Muscle of leg (tissue), 11 donors: ENCODE data around the gene SUSD1. TPM values are rescaled to one million over a fixed set of nuclear protein-coding genes. Genes with fewer than 3 reads are reported as not detected.

Experiments used
- DNase-seq: peaks from one replicate; pipeline ENCODE4 v3.0.0; 2013
- H3K27ac ChIP-seq: one replicate; pipeline ENCODE4 v1.5.1; 2013; ENCODE audit warnings: mild to moderate bottlenecking, low read length, control low read depth
- H3K27me3 ChIP-seq: one replicate; pipeline ENCODE4 v1.6.1; 2013; ENCODE audit warnings: low read length; ENCODE audit not compliant: control insufficient read depth, insufficient read depth
- H3K36me3 ChIP-seq: one replicate; pipeline ENCODE4 v1.6.1; 2013; ENCODE audit warnings: low read length; ENCODE audit not compliant: control insufficient read depth, insufficient read depth
- H3K4me1 ChIP-seq: one replicate; pipeline ENCODE4 v1.6.1; 2013; ENCODE audit warnings: low read length; ENCODE audit not compliant: control insufficient read depth, insufficient read depth
- H3K4me3 ChIP-seq: one replicate; pipeline ENCODE4 v1.5.1; 2013; ENCODE audit warnings: low read length, control low read depth
- H3K9me3 ChIP-seq: replicated peaks from 2 replicates; pipeline ENCODE4 v1.6.1; 2013; ENCODE audit warnings: low read depth, low read length; ENCODE audit not compliant: control insufficient read depth
- WGBS: methylation state at CpG from one replicate; pipeline ENCODE4 v1.1.5; 2013; ENCODE audit warnings: missing lambda C conversion rate; ENCODE audit not compliant: insufficient coverage; 5-methylcytosine and 5-hydroxymethylcytosine counted together
- polyA plus RNA-seq, 8 donors: library from polyadenylated mRNA; unstranded; fragments of 120-200 nt; gene quantifications; one replicate each; pipeline versions ENCODE4 v1.2.1 to v1.2.3, GENCODE V29; 2013; ENCODE audit warnings: inconsistent platforms in 1 of 8, low replicate concordance in 1 of 8; ENCODE audit not compliant: insufficient read length in 8 of 8, insufficient read depth in 1 of 8
- total RNA-seq: library from RNA; stranded (reverse); fragments of 120-200 nt; gene quantifications from one replicate; pipeline ENCODE4 v1.2.4, GENCODE V29; 2013

Gene SUSD1
- total and polyA plus RNA-seq, 9 donors, result 5.9 to 15.0 (median 7.5) TPM

DNA sequence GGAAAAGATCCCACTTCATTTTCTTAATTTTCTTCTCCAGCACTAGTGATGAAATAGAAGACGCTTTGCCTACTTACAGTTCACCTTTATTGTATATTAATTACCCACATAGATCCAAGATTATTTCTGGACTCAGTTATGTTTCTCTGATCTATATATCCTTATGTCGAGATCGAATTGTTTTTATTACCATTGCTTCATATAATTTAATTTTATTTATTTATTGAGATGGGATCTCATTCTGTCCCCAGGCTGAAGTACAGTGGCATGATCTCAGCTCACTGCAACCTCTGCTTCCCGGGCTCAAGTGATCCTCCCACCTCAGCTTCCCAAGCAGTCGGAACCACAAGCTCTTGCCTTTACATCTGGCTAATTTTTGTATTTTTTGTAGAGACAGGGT is 157.2 kb downstream of the SUSD1 start:
- H3K4me3 ChIP-seq, result no peak overlapping the region
- no peaks in the 10 kb centered on the region for H3K9me3 ChIP-seq
- H3K27ac ChIP-seq, result no peak overlapping the region
- no peaks in the 10 kb centered on the region for H3K4me1 ChIP-seq
- no peaks in the 10 kb centered on the region for H3K36me3 ChIP-seq
- H3K27me3 ChIP-seq, result no peaks in the 10 kb centered on the region
- WGBS, result 71% methylated on average over 1 of the region's 5 CpGs
- no peak for DNase-seq

- H3K36me3 ChIP-seq, result no peaks in the 10 kb centered on the region
- WGBS, result no CpG with 5 or more reads among the region's 2 CpGs
- H3K4me1 ChIP-seq, result peaks cover 13% of the 10 kb centered on the region
- DNase-seq, result no peak
- no peak overlapping the region for H3K27ac ChIP-seq
- no peaks in the 10 kb centered on the region for H3K27me3 ChIP-seq
- no peaks in the 10 kb centered on the region for H3K9me3 ChIP-seq
- H3K4me3 ChIP-seq, result no peak overlapping the region
Observed at GRCh38 chr9:112015736-112016135, 159.4 kb downstream of the SUSD1 start.

DNA sequence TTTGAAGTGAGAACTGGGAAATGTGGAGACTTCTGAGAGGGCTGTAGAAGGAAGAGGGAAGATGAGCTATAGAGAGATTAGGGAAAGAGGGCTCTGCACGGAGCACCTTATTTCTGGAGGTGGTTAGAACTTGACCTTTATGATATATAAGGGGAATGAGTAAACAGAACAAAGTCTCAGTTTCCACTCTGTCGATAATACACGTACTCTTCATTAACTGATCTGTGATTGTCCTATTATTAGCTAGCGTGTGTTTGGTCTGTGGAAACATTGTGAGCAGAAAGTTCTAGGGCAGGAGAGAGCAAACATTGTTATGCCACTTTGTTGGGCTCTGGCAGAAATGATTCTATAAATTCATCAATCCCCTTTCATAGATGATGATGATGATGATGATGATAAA is 159.9 kb downstream of the SUSD1 start:
- Histone ChIP-seq H3K27me3 (no peaks in the 10 kb centered on the region), H3K4me3 (no peak overlapping the region), H3K9me3 (no peaks in the 10 kb centered on the region), H3K4me1 (peaks cover 13% of the 10 kb centered on the region), H3K27ac (no peak overlapping the region), H3K36me3 (no peaks in the 10 kb centered on the region)
- no peak for DNase-seq
- 100% methylated on average over 1 of the region's 4 CpGs for WGBS

DNA sequence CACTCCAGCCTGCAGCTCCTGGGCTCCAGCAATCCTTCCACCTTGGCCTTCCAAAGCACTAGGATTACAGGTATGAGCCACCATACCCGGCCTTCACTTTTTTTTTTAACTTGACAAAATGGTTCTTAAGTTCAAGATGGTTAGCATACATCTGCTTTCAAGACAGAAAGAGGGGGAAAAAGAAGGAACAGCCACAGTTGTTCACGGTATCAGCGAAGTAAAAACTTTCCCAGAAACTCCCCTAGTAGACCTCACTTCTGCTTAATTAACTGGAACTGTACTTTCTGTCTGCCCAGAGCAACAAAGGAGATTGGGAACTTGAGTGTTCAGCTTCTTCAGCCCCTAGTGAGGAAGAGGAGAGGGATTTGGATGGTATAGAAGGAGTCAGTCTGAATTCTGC is 161.8 kb downstream of the SUSD1 start:
- H3K36me3 ChIP-seq, result no peaks in the 10 kb centered on the region
- no peaks in the 10 kb centered on the region for H3K27me3 ChIP-seq
- DNase-seq, result peak; percentile 44
- H3K4me1 ChIP-seq, result peaks cover 13% of the 10 kb centered on the region
- H3K9me3 ChIP-seq, result no peaks in the 10 kb centered on the region
- H3K27ac ChIP-seq, result no peak overlapping the region
- no peak overlapping the region for H3K4me3 ChIP-seq
- no CpG with 5 or more reads among the region's 3 CpGs for WGBS

GRCh38 chr9:112012026-112012902 is 162.8 kb downstream of the SUSD1 start:
- peak; percentile 53 for DNase-seq
- Histone ChIP-seq H3K4me1 (peaks cover 13% of the 10 kb centered on the region), H3K27me3 (no peaks in the 10 kb centered on the region), H3K27ac (no peak overlapping the region), H3K4me3 (no peak overlapping the region), H3K9me3 (no peaks in the 10 kb centered on the region), H3K36me3 (no peaks in the 10 kb centered on the region)
- no CpG with 5 or more reads among the region's 4 CpGs for WGBS

DNA sequence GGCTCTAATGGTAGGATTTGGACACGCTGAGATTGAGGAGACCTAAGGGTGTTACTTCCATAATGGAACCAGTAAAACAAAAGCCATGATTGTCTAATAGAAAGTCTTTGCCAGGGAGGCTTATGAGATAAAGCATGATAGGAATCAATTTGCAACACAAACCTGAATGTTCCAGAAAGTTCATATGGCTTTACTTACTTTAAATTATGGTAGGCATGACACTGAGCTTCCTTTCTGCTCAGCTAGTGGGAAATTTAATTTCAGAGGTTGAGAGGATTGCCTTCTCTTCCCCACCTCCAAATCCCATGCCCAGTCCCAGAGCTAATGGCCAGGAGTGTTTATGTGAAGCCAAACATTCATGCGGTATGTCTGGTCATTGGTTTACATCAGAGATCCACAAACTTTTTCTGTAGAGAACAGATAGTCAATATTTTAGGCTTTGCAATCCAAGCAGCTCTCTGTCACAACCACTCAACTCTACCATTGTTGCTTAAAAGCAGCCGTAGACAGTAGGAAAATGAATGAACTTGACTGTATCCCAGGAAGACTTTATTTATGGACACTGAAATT is 164.0 kb downstream of the SUSD1 start:
- DNase-seq, result no peak
- Histone ChIP-seq H3K4me3 (no peak overlapping the region), H3K27ac (no peak overlapping the region), H3K4me1 (peaks cover 14% of the 10 kb centered on the region), H3K9me3 (no peaks in the 10 kb centered on the region), H3K27me3 (no peaks in the 10 kb centered on the region), H3K36me3 (no peaks in the 10 kb centered on the region)
- WGBS, result 75% methylated on average over 1 of the region's 3 CpGs

DNA sequence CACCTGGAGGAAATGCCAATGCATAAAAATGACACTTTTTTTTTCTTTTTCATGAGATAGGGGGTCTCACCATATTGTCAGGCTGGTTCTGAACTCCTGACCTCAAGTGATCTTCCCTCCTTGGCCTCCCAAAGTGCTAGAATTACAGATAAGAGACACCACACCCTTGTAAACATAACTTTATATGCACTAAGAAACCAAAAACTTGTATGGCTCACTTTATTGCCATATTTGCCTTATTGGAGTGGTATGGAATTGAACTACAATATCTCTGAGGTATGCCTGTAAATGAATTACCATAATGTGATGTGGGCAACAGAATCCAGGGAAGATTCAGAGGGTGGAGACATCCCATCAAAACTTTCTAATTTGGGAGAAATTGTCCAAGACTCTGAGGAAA is 164.6 kb downstream of the SUSD1 start:
- Histone ChIP-seq H3K9me3 (no peaks in the 10 kb centered on the region), H3K4me1 (peaks cover 19% of the 10 kb centered on the region), H3K27ac (no peak overlapping the region), H3K36me3 (no peaks in the 10 kb centered on the region), H3K27me3 (no peaks in the 10 kb centered on the region), H3K4me3 (no peak overlapping the region)
- DNase-seq, result no peak

GRCh38 chr9:112009656-112010055 is 165.4 kb downstream of the SUSD1 start:
- Histone ChIP-seq H3K27me3 (no peaks in the 10 kb centered on the region), H3K4me3 (no peak overlapping the region), H3K9me3 (no peaks in the 10 kb centered on the region), H3K36me3 (no peaks in the 10 kb centered on the region), H3K4me1 (peaks cover 19% of the 10 kb centered on the region), H3K27ac (no peak overlapping the region)
- 80% methylated on average over 2 of the region's 3 CpGs for WGBS
- no peak for DNase-seq

GRCh38 chr9:112007575-112008240 is 167.4 kb downstream of the SUSD1 start:
- WGBS, result no CpG with 5 or more reads among the region's 6 CpGs
- no peaks in the 10 kb centered on the region for H3K27me3 ChIP-seq
- no peak for DNase-seq
- H3K4me3 ChIP-seq, result no peak overlapping the region
- H3K9me3 ChIP-seq, result no peaks in the 10 kb centered on the region
- H3K36me3 ChIP-seq, result no peaks in the 10 kb centered on the region
- no peak overlapping the region for H3K27ac ChIP-seq
- H3K4me1 ChIP-seq, result peaks cover 19% of the 10 kb centered on the region

- H3K36me3 ChIP-seq, result no peaks in the 10 kb centered on the region
- H3K9me3 ChIP-seq, result no peaks in the 10 kb centered on the region
- WGBS, result 58% methylated on average over 2 of the region's 11 CpGs
- H3K27me3 ChIP-seq, result no peaks in the 10 kb centered on the region
- no peak overlapping the region for H3K27ac ChIP-seq
- no peak for DNase-seq
- no peak overlapping the region for H3K4me3 ChIP-seq
- peaks cover 7% of the 10 kb centered on the region for H3K4me1 ChIP-seq
Observed at GRCh38 chr9:112006361-112007020, 168.6 kb downstream of the SUSD1 start.
